Adrenal gland (tissue), 12 donors: ENCODE measurements around the gene DESI2. TPM values are rescaled to one million over a fixed set of nuclear protein-coding genes. Genes with fewer than 3 reads are reported as not detected.

Source experiments
- DNase-seq, 7 donors: peaks; one replicate each; pipeline ENCODE4 v3.0.0-alpha.2; 2019 to 2020
- H3K27ac ChIP-seq, 5 donors: fragments of 200-600 bp; sonication (generic) in 4 of 5; 1 replicate in 3 of 5; 2 replicates in 2 of 5; pipeline versions ENCODE4 v1.5.1 to v1.8.0; 2016 to 2020; ENCODE audit warnings: mild to moderate bottlenecking in 1 of 5
- H3K27me3 ChIP-seq: fragments of 200-600 bp; 2 replicates; pipeline ENCODE4 v1.8.0; 2021
- H3K36me3 ChIP-seq, 2 donors: fragments of 200-600 bp; replicated peaks in 1 of 2; 1 replicate in 1 of 2; 2 replicates in 1 of 2; pipeline versions ENCODE4 v1.5.1 to v1.8.0; 2018 to 2022
- H3K4me1 ChIP-seq, 2 donors: fragments of 200-600 bp; replicated peaks in 1 of 2; 1 replicate in 1 of 2; 2 replicates in 1 of 2; pipeline versions ENCODE4 v1.5.1 to v1.8.0; 2018 to 2021
- H3K4me3 ChIP-seq, 4 donors: fragments of 200-600 bp; sonication (generic) in 3 of 4; one replicate each; pipeline ENCODE4 v1.5.1; 2016 to 2018
- H3K9me3 ChIP-seq, 3 donors: fragments of 200-600 bp; sonication (generic) in 1 of 3; replicated peaks in 1 of 3; 1 replicate in 2 of 3; 2 replicates in 1 of 3; pipeline versions ENCODE4 v1.5.1 to v1.8.0; 2016 to 2021
- CTCF ChIP-seq, 6 experiments: fragments of 450-650 bp in 4 of 6; fragments of 200-600 bp in 2 of 6; sonication (generic) in 1 of 6; IDR thresholded peaks; 1 replicate in 5 of 6; 2 replicates in 1 of 6; pipeline versions ENCODE4 v1.5.1 to v1.8.0; 2016 to 2021; ENCODE audit warnings: antibody characterized with exemption in 6 of 6, mild to moderate bottlenecking in 2 of 6, moderate library complexity in 1 of 6
- POLR2A ChIP-seq, 2 donors: fragments of 450-650 bp; IDR thresholded peaks; one replicate each; pipeline ENCODE4 v1.6.1; 2017; ENCODE audit warnings: antibody characterized with exemption in 2 of 2, mild to moderate bottlenecking in 2 of 2, moderate library complexity in 1 of 2
- WGBS, 4 donors: extraction: QIAGEN DNeasy Blood & Tissue Kit in 2 of 4; methylation state at CpG; one replicate each; pipeline versions ENCODE4 v1.1.5 to v1.1.7; 2013 to 2017; 5-methylcytosine and 5-hydroxymethylcytosine counted together
- intact Hi-C, 2 donors: fragments of 100-400 bp; cut with DNase I; formaldehyde crosslinking; loops; one replicate each; pipeline versions ENCODE4 v1.14.1 to v1.15.0; 2022 to 2023
- polyA plus RNA-seq, 3 donors: library from polyadenylated mRNA; stranded (reverse); fragments of 200-250 nt in 2 of 3; fragments of 350-450 nt in 1 of 3; fragmentation: Illumina TruSeq in 1 of 3; extraction: RNeasy Lipid Tissue Mini Kit (QIAGEN cat#74804) in 1 of 3; gene quantifications; one replicate each; pipeline ENCODE4 v1.2.3, GENCODE V29; 2013 to 2014
- total RNA-seq, 9 donors: library from RNA; depleted of rRNA in 4 of 9; stranded (reverse); fragments of >200 nt in 4 of 9; fragments of 120-200 nt in 1 of 9; fragmentation: NEBNext Ultra II Directional in 1 of 9; extraction: Animal tissue kit (Norgen Biotek cat#: 25700) in 1 of 9; gene quantifications; one replicate each; pipeline versions ENCODE4 v1.1.0 to v1.2.4, GENCODE V29; 2013 to 2023
- donor health status: healthy with polysubstance abuse.
- donor health status: Bipolar disorder and iron deficiency.
- donor health status: DM: yes; HTN: yes; CAD: no.
- donor health status: DM: no; HTN: no; CAD: no.
- donor health status: DM: no; HTN: no; CAD: no.
- donor health status: DM: yes; HTN: yes; CAD: no.

The DESI2 gene
- total and polyA plus RNA-seq, 12 donors: 7.0 to 50.0 (median 29.1) TPM

GRCh38 chr1:244710474-244711062, 57.6 kb downstream of the DESI2 start:
- intact Hi-C loops: no loop called here
- no peak for DNase-seq
- no peaks in the 10 kb centered on the region for H3K36me3 ChIP-seq
- WGBS, 4 donors: 57 to 87% (median 78%) methylated on average over 2 of the region's 2 CpGs
- H3K4me3 ChIP-seq: no peak overlapping the region
- no peak overlapping the region for H3K27ac ChIP-seq
- no peaks in the 10 kb centered on the region for H3K9me3 ChIP-seq
- no peaks in the 10 kb centered on the region for H3K4me1 ChIP-seq
- TF ChIP-seq POLR2A (IDR thresholded peaks at IDR 0.05) (no peak), CTCF (IDR thresholded peaks at IDR 0.05) (no peak)
- no peaks in the 10 kb centered on the region for H3K27me3 ChIP-seq

GRCh38 chr1:244712669-244713068, 59.7 kb downstream of the DESI2 start:
- Histone ChIP-seq H3K27me3 (no peaks in the 10 kb centered on the region), H3K4me1 (no peaks in the 10 kb centered on the region), H3K27ac (no peak overlapping the region), H3K9me3 (no peaks in the 10 kb centered on the region), H3K36me3 (no peaks in the 10 kb centered on the region), H3K4me3 (no peak overlapping the region)
- no peak for DNase-seq
- no peak for TF ChIP-seq POLR2A (IDR thresholded peaks at IDR 0.05)
- TF ChIP-seq CTCF (IDR thresholded peaks at IDR 0.05): no peak
- WGBS, 4 donors: 92 to 96% (median 94%) methylated on average over 7 of the region's 7 CpGs
- intact Hi-C loops: no loop called here

- TF ChIP-seq CTCF (IDR thresholded peaks at IDR 0.05) (no peak), POLR2A (IDR thresholded peaks at IDR 0.05) (no peak)
- WGBS, 4 donors: 86 to 93% (median 91%) methylated on average over 8 of the region's 8 CpGs
- Histone ChIP-seq H3K9me3 (no peaks in the 10 kb centered on the region), H3K4me3 (no peak overlapping the region), H3K4me1 (no peaks in the 10 kb centered on the region), H3K27me3 (no peaks in the 10 kb centered on the region), H3K36me3 (no peaks in the 10 kb centered on the region), H3K27ac (no peak overlapping the region)
- intact Hi-C loops: no loop called here
- DNase-seq: no peak
Observed at GRCh38 chr1:244713332-244713731, 60.4 kb downstream of the DESI2 start.

GRCh38 chr1:244727871-244728474, 75.0 kb downstream of the DESI2 start:
- no peaks in the 10 kb centered on the region for H3K36me3 ChIP-seq
- H3K4me3 ChIP-seq: no peak overlapping the region
- H3K9me3 ChIP-seq: no peaks in the 10 kb centered on the region
- DNase-seq: no peak
- intact Hi-C loops: no loop called here
- TF ChIP-seq CTCF (IDR thresholded peaks at IDR 0.05) (no peak), POLR2A (IDR thresholded peaks at IDR 0.05) (no peak)
- no peak overlapping the region for H3K27ac ChIP-seq
- H3K4me1 ChIP-seq: no peaks in the 10 kb centered on the region
- 91 to 93% (median 92%) methylated on average over 11 of the region's 11 CpGs for WGBS, 4 donors
- H3K27me3 ChIP-seq: no peaks in the 10 kb centered on the region
